H1 (cell line): ENCODE data around the gene SND1. TPM values are rescaled to one million over a fixed set of nuclear protein-coding genes. Genes with fewer than 3 reads are reported as not detected.
A peak's percentile ranks its signal among the peaks of the same experiment; 100 is the strongest.

Experiments
- CTCF ChIA-PET: fragments of 300-600 bp; sonication (Branson Sonifier 250); formaldehyde crosslinking; loops from one replicate; lab custom pipeline; 2021; ENCODE audit not compliant: partially characterized antibody; lab: Charles Lee
- POLR2A ChIA-PET: fragments of 300-600 bp; sonication (Branson Sonifier 250); formaldehyde crosslinking; loops from one replicate; lab custom pipeline; 2021; ENCODE audit warnings: inconsistent platforms; ENCODE audit not compliant: partially characterized antibody; lab: Charles Lee
- DNase-seq, 2 experiments: peaks; one replicate each; pipeline versions ENCODE4 v3.0.0 to v3.0.0-alpha.2; 2010 to 2022; ENCODE audit warnings: low spot score in 2 of 2, low read depth in 1 of 2, mixed read lengths in 1 of 2
- FAIRE-seq: peaks from 2 replicates; lab custom pipeline; 2011; peaks lifted over from hg19 to GRCh38; lab: Jason Lieb, UNC
- H2AFZ ChIP-seq: 2 replicates; pipeline ENCODE4 v1.8.1; 2012; ENCODE audit warnings: low read length, inconsistent platforms
- H2AK5ac ChIP-seq: 2 replicates; pipeline ENCODE4 v1.6.1; 2013; ENCODE audit warnings: low read depth, low read length
- H2BK120ac ChIP-seq: replicated peaks from 2 replicates; pipeline ENCODE3; 2013; ENCODE audit warnings: low read depth, low read length, inconsistent platforms
- H2BK12ac ChIP-seq: 2 replicates; pipeline ENCODE4 v1.6.1; 2013; ENCODE audit warnings: low read depth, low read length
- H2BK15ac ChIP-seq: 2 replicates; pipeline ENCODE4 v1.6.1; 2013; ENCODE audit warnings: low read length
- H2BK20ac ChIP-seq: 2 replicates; pipeline ENCODE4 v1.6.1; 2013; ENCODE audit warnings: low read length
- H2BK5ac ChIP-seq: 2 replicates; pipeline ENCODE4 v1.6.1; 2013; ENCODE audit warnings: low read depth, low read length
- H3K14ac ChIP-seq: 2 replicates; pipeline ENCODE4 v1.6.1; 2013; ENCODE audit warnings: inconsistent platforms; ENCODE audit not compliant: insufficient read length
- H3K18ac ChIP-seq: 2 replicates; pipeline ENCODE4 v1.6.1; 2013; ENCODE audit warnings: low read length; ENCODE audit errors: extremely low read depth
- H3K23ac ChIP-seq: 2 replicates; pipeline ENCODE4 v1.6.1; 2013; ENCODE audit warnings: inconsistent platforms; ENCODE audit not compliant: insufficient read length
- H3K23me2 ChIP-seq: 2 replicates; pipeline ENCODE4 v1.6.1; 2013; ENCODE audit warnings: low read depth, low read length
- H3K27ac ChIP-seq: 2 replicates; pipeline ENCODE4 v1.6.1; 2011; ENCODE audit warnings: low read depth, low read length, inconsistent platforms
- H3K27me3 ChIP-seq, 4 experiments: replicated peaks in 1 of 4; 1 replicate in 1 of 4; 2 replicates in 3 of 4; pipeline versions ENCODE4 v1.6.1 to v1.8.1; 2011 to 2013; ENCODE audit warnings: low read length in 3 of 4, mild to moderate bottlenecking in 3 of 4, inconsistent platforms in 2 of 4, mixed read lengths in 2 of 4, moderate library complexity in 1 of 4; ENCODE audit not compliant: control insufficient read depth in 3 of 4, insufficient read depth in 3 of 4; ENCODE audit errors: extremely low read depth in 1 of 4
- H3K36me3 ChIP-seq, 4 experiments: 2 replicates each; pipeline versions ENCODE4 v1.6.1 to v1.8.1; 2011 to 2013; ENCODE audit warnings: mild to moderate bottlenecking in 4 of 4, low read length in 3 of 4, moderate library complexity in 2 of 4, control low read depth in 1 of 4, inconsistent platforms in 1 of 4; ENCODE audit not compliant: insufficient read depth in 4 of 4, control insufficient read depth in 2 of 4
- H3K4ac ChIP-seq: replicated peaks from 2 replicates; pipeline ENCODE3; 2013; ENCODE audit warnings: low read length, low read depth, mixed read lengths, inconsistent platforms; ENCODE audit not compliant: insufficient read length
- H3K4me1 ChIP-seq, 4 experiments: replicated peaks in 1 of 4; 1 replicate in 1 of 4; 2 replicates in 3 of 4; pipeline versions ENCODE4 v1.6.1 to v1.8.1; 2011 to 2013; ENCODE audit warnings: low read length in 3 of 4, inconsistent platforms in 2 of 4, mixed read lengths in 1 of 4; ENCODE audit not compliant: insufficient read depth in 4 of 4, control insufficient read depth in 3 of 4
- H3K4me2 ChIP-seq, 2 experiments: 2 replicates each; pipeline versions ENCODE4 v1.6.1 to v1.8.1; 2011 to 2013; ENCODE audit warnings: low read depth in 2 of 2, low read length in 2 of 2, control low read depth in 1 of 2, inconsistent platforms in 1 of 2, mild to moderate bottlenecking in 1 of 2; ENCODE audit not compliant: insufficient read depth in 1 of 2
- H3K4me3 ChIP-seq, 4 experiments: fragments of 200-600, 300-600 bp in 1 of 4; sonication (generic), shearing (Covaris generic), sonication (Bioruptor Twin) in 1 of 4; 2 replicates each; pipeline versions ENCODE4 v1.5.1 to v1.8.1; 2011 to 2016; ENCODE audit warnings: low read length in 4 of 4, low read depth in 3 of 4, control low read depth in 2 of 4, inconsistent platforms in 2 of 4, mild to moderate bottlenecking in 2 of 4, mixed read lengths in 1 of 4, moderate library complexity in 1 of 4; ENCODE audit not compliant: insufficient read depth in 2 of 4; ENCODE audit errors: extremely low read depth in 1 of 4
- H3K56ac ChIP-seq: replicated peaks from 2 replicates; pipeline ENCODE3; 2013; ENCODE audit warnings: low read depth, mild to moderate bottlenecking, mixed read lengths, low read length, inconsistent platforms; ENCODE audit not compliant: insufficient read length
- H3K79me1 ChIP-seq: 2 replicates; pipeline ENCODE4 v1.6.1; 2013; ENCODE audit warnings: low read depth, low read length, control low read depth
- H3K79me2 ChIP-seq, 2 experiments: 2 replicates each; pipeline versions ENCODE4 v1.6.1 to v1.8.1; 2012 to 2013; ENCODE audit warnings: low read length in 2 of 2, mild to moderate bottlenecking in 2 of 2, inconsistent platforms in 1 of 2; ENCODE audit not compliant: insufficient read depth in 2 of 2, control insufficient read depth in 1 of 2
- H3K9ac ChIP-seq, 4 experiments: replicated peaks in 1 of 4; 1 replicate in 1 of 4; 2 replicates in 3 of 4; pipeline versions ENCODE4 v1.6.1 to v1.8.1; 2011 to 2013; ENCODE audit warnings: low read depth in 3 of 4, low read length in 3 of 4, control low read depth in 2 of 4, mild to moderate bottlenecking in 2 of 4, moderate library complexity in 2 of 4, inconsistent platforms in 1 of 4; ENCODE audit errors: extremely low read depth in 1 of 4
- H3K9me3 ChIP-seq, 2 experiments: 2 replicates each; pipeline versions ENCODE4 v1.6.1 to v1.8.1; 2012 to 2013; ENCODE audit warnings: mild to moderate bottlenecking in 2 of 2, moderate library complexity in 2 of 2, control low read depth in 1 of 2, inconsistent platforms in 1 of 2, low read depth in 1 of 2, low read length in 1 of 2, mixed read lengths in 1 of 2; ENCODE audit not compliant: insufficient read depth in 2 of 2
- H4K20me1 ChIP-seq, 2 experiments: replicated peaks in 1 of 2; 2 replicates each; pipeline versions ENCODE3 to v1.8.1; 2011 to 2013; ENCODE audit warnings: inconsistent platforms in 2 of 2, low read length in 2 of 2, mild to moderate bottlenecking in 1 of 2; ENCODE audit not compliant: insufficient read depth in 2 of 2, control insufficient read depth in 1 of 2
- H4K5ac ChIP-seq: 2 replicates; pipeline ENCODE4 v1.6.1; 2013; ENCODE audit warnings: low read length, low read depth, mixed read lengths, inconsistent platforms; ENCODE audit not compliant: insufficient read length
- H4K8ac ChIP-seq: 2 replicates; pipeline ENCODE4 v1.8.0; 2013; ENCODE audit warnings: mild to moderate bottlenecking, moderate library complexity, low read length, inconsistent platforms; ENCODE audit not compliant: insufficient read depth; ENCODE audit errors: extremely low read depth
- H4K91ac ChIP-seq: replicated peaks from 2 replicates; pipeline ENCODE3; 2013; ENCODE audit warnings: low read length, mixed read lengths, inconsistent platforms; ENCODE audit not compliant: insufficient read length
- ATF3 ChIP-seq: IDR thresholded peaks from 2 replicates; pipeline ENCODE4 v1.6.1; 2011; ENCODE audit warnings: low read depth, mild to moderate bottlenecking, low read length; ENCODE audit not compliant: insufficient read depth
- CTBP2 ChIP-seq: IDR thresholded peaks from 2 replicates; pipeline ENCODE4 v1.7.0; 2011; ENCODE audit warnings: borderline replicate concordance, mild to moderate bottlenecking, moderate library complexity, mixed read lengths, low read length; ENCODE audit not compliant: insufficient read depth, insufficient read length
- RXRA ChIP-seq: IDR thresholded peaks from 2 replicates; pipeline ENCODE4 v1.6.1; 2011; ENCODE audit warnings: low read depth, mild to moderate bottlenecking, low read length, moderate library complexity; ENCODE audit not compliant: insufficient read depth
- SRF ChIP-seq: IDR thresholded peaks from 2 replicates; pipeline ENCODE4 v1.6.1; 2011; ENCODE audit warnings: mild to moderate bottlenecking, low read depth, low read length, moderate library complexity
- SUZ12 ChIP-seq: fragments of 200-600 bp; sonication (generic); IDR thresholded peaks from 2 replicates; pipeline ENCODE4 v1.6.1; 2012; ENCODE audit warnings: mild to moderate bottlenecking, inconsistent platforms, low read length, moderate library complexity, mixed read lengths
- WGBS, 2 experiments: shearing (Covaris generic) in 1 of 2; methylation state at CpG; one replicate each; pipeline versions ENCODE4 v1.1.6 to v1.1.7; 2013 to 2015; ENCODE audit warnings: low lambda C conversion rate in 2 of 2, mixed read lengths in 2 of 2, inconsistent platforms in 1 of 2, low coverage in 1 of 2, missing lambda C conversion rate in 1 of 2; ENCODE audit not compliant: insufficient replicate concordance in 2 of 2, insufficient coverage in 1 of 2, insufficient read length in 1 of 2; ENCODE audit errors: extremely low coverage in 1 of 2, missing lambda C conversion rate in 1 of 2; 5-methylcytosine and 5-hydroxymethylcytosine counted together
- polyA plus RNA-seq, 7 experiments: library from polyadenylated mRNA; depleted of rRNA in 3 of 7; stranded (reverse) in 5 of 7; unstranded in 2 of 7; fragments of >200 nt in 5 of 7; fragments of 200-250 nt in 2 of 7; gene quantifications; 1 replicate in 5 of 7; 2 replicates in 1 of 7; 4 replicates in 1 of 7; pipeline versions ENCODE4 v1.2.1 to v1.2.3, GENCODE V29; 2011 to 2013; ENCODE audit warnings: missing spikeins in 2 of 7, mixed read lengths in 2 of 7
- total RNA-seq: library from RNA; stranded (reverse); fragmentation: NEBNext Ultra II Directional; extraction: Animal tissue kit (Norgen Biotek cat#: 25700); gene quantifications from 2 replicates; pipeline ENCODE4 v1.2.1, GENCODE V29; 2021

SND1 gene
- total and polyA plus RNA-seq, 2 of the 8 experiments (the other 6 are each of a cell fraction or from before 2014, with no cell fraction given), result 122 to 290 TPM

DNA sequence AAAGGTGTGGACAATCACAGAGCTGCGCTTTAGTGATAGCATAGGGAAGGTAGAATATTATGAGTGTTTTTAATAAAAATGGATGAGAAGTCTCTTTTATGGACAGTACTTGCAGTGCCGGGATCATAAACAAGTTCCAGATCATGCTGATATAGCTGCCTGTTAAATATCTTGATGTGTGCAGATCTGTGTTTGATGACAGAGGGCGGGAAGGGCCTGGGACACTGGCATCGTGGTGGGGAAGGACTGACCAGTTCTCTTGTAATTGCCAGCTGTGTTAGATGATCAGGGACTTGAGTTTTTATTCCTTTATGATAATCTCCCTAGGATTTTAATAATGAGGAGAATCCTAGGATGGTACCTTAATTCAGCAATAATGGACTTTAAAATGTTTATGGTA lies 14.6 kb downstream of the SND1 start:
- Histone ChIP-seq H2BK15ac (no peak overlapping the region), H2BK20ac (no peak overlapping the region), H2BK5ac (no peak overlapping the region), H4K91ac (no peak overlapping the region), H3K79me1 (peaks cover 4% of the 10 kb centered on the region; the same call in 1 of the 2 replicates), H3K4ac (no peak overlapping the region), H3K4me2 (peak overlapping the region; percentile 15 to 45; a peak in 2 of 4 replicates), H3K4me1 (peaks cover 0 to 15% (median 7%) of the 10 kb centered on the region in 4 experiments; a peak in 5 of 7 replicates), H3K4me3 (0 out of 8 replicates have a peak overlapping the region, but pooled peaks of 1 of the 4 experiments have one; percentile 40), H2BK12ac (no peak overlapping the region), H3K9ac (no peak overlapping the region), H3K79me2 (peaks cover 22 to 94% of the 10 kb centered on the region in 2 experiments), H3K56ac (no peak overlapping the region), H3K27ac (no peak overlapping the region), H3K9me3 (no peaks in the 10 kb centered on the region), H3K27me3 (no peaks in the 10 kb centered on the region), H4K5ac (no peak overlapping the region), H2BK120ac (no peak overlapping the region), H2AFZ (no peak overlapping the region), H3K23me2 (no peaks in the 10 kb centered on the region), H3K18ac (peak overlapping the region; percentile 41; the same call in 1 of the 2 replicates), H3K23ac (no peak overlapping the region), H3K14ac (no peak overlapping the region), H4K20me1 (peaks cover 17 to 20% of the 10 kb centered on the region in 2 experiments), H3K36me3 (peaks cover 0 to 5% (median 0%) of the 10 kb centered on the region in 4 experiments; a peak in 2 of 8 replicates), H4K8ac (no peak overlapping the region), H2AK5ac (no peak overlapping the region)
- ChIA-PET CTCF (interaction anchor here (0.5 to 1.5 kb wide), 10 partner anchors 10 to 346 kb away, joined by 3 to 6 read pairs (median 4); no protein-coding TSS in a partner anchor), POLR2A (interaction anchor here (1.5 to 1.8 kb wide), 3 partner anchors 12 to 18 kb away, joined by 5 to 12 read pairs (median 7); partner anchors contain the start of gene SND1)
- WGBS, 2 experiments, result 83% methylated on average over 4 of the region's 4 CpGs; no CpG with 5 or more reads in 1 of the 2 experiments
- FAIRE-seq (no peak), DNase-seq (no peak)
- no peak for TF ChIP-seq CTBP2
- no peak for TF ChIP-seq SUZ12
- TF ChIP-seq RXRA, result no peak
- TF ChIP-seq SRF, result no peak
- no peak for TF ChIP-seq ATF3
